NCI-H2107 (cell line): ENCODE measurements around the gene PHF11.

Experiments
- DNase-seq: peaks from one replicate; lab custom pipeline; 2025; lab: John Stamatoyannopoulos, UW

PHF11 gene

GRCh38 chr13:49498206-49498605 lies 2.5 kb downstream of the PHF11 start:
- no peak for DNase-seq

GRCh38 chr13:49499889-49500660 lies 4.3 kb downstream of the PHF11 start:
- no peak for DNase-seq

DNA sequence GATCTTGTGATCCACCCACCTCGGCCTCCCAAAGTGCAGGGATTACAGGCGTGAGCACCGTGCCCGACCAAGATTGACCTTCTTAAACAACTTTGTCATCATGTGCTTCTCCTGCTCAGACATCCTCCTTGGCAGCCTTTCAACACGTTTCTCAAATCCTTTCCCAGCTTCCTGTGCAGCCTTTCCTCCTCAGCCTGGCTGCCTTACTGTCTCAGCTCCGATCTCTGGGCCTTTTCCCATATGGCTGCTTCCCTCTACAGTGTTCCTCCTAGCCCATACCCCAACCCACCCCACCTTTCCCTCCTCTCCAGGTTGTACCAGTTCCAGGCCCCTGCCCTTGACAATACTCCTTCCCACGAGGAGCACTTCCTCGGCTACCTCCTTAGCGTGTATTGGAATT lies 7.2 kb downstream of the PHF11 start:
- no peak for DNase-seq

GRCh38 chr13:49503951-49504350 lies 8.2 kb downstream of the PHF11 start:
- no peak for DNase-seq

DNA sequence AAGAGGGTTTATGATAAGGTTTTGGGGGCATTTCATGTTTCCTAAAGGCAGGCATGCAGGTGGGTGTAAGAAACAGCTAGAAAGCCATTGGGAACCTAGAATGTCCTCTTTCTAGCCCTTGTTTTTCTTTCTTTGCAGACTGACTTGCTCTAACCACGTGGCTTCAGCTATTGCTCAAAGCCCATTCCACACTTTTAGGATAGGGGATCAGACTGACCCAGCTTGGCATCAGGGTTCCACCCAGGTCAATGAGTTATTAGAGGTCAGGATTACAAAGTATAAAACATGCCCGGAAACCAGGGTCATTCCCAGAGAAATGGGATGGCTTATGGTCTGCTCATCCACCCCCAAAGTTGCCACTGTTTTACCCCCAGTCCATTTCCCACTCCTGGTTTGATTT lies 16.8 kb downstream of the PHF11 start:
- no peak for DNase-seq

GRCh38 chr13:49516467-49516866 lies 20.7 kb downstream of the PHF11 start:
- DNase-seq = no peak

DNA sequence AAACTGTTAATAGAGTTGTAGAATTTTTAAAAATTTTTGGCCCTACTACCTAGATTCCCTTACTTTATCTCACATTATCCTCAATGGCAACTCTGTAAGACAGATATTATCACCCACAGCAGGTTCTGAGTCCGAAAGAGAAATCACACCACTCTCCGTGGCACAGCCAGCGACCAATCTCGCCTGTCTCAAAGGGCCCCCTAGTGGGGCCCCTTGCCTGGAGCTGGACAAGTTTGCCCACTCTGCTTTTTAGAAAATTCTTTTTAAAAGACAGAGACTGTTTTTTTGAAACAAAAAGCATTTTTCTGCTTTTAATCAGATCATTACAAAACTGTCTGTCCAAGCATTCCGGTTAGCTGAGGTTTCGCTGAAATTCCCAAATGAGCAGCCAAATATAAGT lies 21.7 kb downstream of the PHF11 start:
- DNase-seq = no peak

GRCh38 chr13:49521224-49521623 lies 25.5 kb downstream of the PHF11 start:
- no peak for DNase-seq

DNA sequence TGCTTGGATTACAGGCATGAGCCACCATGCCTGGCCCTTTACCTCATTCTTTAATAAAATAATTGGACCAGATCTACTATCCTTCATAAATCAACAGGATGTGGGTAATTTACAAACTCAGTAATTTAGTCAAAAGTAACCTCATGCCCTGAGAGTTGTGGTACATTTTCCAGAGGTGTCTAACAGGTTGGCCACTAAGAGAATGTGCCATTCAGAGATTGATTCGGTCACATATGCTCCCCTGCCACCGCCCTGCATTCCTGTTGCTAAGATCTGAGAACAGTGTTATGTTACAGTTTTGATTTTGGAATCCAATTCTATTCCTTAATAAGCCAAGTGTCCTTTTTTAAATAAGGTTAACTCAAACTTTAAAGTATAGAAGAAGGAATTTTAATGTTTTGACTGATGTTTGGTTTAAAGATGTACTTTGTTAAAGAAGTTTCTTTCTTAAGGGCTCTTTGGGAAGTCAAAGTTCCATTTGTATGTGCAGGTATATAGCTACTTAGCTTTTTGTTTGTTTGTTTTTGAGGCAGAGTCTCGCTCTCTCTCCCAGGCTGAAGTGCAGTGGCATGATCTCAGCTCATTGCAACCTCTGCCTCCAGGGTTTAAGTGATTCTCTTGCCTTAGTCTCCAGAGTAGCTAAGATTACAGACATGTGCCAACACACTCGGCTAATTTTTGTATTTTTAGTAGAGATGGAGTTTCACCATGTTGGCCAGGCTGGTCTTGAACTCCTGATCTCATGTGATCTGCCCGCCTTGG lies 29.2 kb downstream of the PHF11 start:
- no peak for DNase-seq

DNA sequence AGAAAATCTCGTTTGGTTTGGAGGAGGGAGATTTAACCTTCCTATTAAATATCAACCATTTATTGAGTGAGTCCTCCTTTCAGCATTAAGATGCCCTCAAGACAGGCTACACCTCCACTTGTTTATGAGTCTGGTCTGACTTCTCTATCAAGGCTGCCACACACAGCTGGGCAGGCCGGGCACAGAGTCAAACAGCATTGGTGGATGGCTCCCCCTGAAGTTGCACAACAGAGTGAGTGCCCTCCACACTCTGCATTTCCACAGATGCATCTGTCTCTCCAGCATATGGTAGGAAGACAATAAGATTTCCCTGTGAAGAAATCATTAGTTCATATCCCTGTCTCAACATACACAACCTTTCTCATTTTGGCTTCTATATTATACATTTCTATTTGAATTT lies 31.4 kb downstream of the PHF11 start:
- no peak for DNase-seq

DNA sequence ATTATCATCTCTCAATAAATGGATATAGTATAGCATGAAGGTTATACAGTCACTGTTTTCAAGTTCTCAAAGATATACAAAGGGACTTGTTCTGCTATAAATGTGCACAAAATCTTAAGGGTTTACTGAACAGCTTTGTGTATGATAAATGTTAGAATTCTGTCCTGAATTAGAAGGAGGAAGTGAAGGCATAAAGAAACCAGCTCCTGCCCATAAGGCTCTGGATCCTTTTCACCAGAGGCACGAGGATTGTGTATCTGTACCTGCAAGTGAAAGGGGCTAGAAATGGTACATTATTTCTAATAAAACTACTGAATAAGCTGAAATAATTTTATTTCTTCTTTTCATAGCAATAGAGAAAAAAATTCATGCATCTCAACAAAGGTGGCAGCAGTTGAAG lies 32.4 kb downstream of the PHF11 start:
- DNase-seq = no peak

GRCh38 chr13:49530457-49530856 lies 34.7 kb downstream of the PHF11 start:
- DNase-seq = no peak

- no peak for DNase-seq
Observed at GRCh38 chr13:49532593-49532992, 36.8 kb downstream of the PHF11 start.

GRCh38 chr13:49533011-49533410 lies 37.3 kb downstream of the PHF11 start:
- no peak for DNase-seq

DNA sequence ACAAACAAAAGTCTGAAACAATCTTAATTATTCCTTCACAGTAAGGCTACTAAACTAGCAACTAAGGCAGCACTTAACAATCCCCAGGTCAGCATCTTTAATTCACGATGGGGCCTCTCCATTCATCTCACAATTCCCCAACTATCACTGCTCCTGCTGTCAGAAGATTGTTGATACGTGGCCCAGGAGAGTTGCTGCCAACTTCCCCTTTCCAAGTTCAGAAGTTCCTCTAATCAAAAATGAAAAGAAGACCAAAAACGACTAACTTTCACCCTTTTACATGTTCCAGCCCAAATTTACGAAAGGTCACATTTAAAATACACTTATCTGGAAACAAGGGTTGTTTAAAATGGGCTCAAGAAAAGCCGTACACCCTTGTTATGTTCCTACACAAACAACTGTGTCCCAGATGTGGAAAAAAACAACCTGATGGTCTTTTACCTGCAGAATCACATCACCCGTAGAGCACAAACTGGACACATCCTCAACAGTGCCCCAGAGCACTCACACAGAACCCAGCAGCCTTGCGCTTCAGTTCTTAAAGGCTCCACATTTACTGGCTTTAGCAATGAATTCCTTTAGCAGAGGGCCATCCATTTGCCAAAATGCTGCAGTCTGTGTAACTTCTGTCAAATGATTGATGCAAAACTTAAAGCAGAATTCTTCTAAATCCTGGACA lies 38.0 kb downstream of the PHF11 start:
- no peak for DNase-seq

DNA sequence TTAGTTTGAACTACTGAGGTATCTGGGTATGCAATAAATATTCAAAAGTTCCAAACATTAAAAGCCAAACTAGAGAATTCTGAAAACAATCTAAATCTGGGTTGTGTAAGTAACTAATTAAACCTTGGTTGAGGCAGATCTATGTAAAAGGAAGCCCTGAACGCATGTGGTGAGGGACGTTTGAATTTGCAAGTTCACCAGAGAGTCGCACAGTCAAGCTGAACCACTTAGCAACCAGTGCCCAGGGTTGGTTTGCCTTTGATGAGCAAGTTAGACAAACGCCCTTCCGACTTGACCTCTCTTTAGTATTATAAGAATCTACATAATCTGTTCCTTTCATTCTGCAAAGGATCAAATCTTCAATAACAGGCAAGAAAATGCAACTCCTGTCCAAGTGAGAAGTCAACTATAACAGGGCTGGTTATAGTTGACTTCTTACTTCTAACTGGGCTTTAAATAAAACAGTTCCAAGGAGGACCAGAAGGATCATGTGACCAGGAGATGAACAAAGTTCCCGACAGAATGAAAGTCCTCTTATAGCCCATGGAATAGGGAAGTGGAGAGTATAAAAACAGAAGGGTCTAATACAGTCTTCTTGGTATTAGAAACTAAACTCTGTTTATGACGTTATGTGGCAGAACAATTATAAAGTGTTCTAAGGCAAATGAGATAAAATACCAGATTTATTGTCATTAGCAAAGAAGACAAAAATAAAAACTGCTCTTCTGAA lies 40.6 kb downstream of the PHF11 start:
- DNase-seq = no peak

GRCh38 chr13:49538404-49538803 lies 42.7 kb downstream of the PHF11 start:
- DNase-seq = no peak

GRCh38 chr13:49539313-49539712 lies 43.6 kb downstream of the PHF11 start:
- no peak for DNase-seq

GRCh38 chr13:49539746-49540145 lies 44.0 kb downstream of the PHF11 start:
- DNase-seq = no peak

- no peak for DNase-seq
Observed at GRCh38 chr13:49540552-49540951, 44.8 kb downstream of the PHF11 start.

GRCh38 chr13:49543656-49544055 lies 47.9 kb downstream of the PHF11 start:
- DNase-seq = no peak

DNA sequence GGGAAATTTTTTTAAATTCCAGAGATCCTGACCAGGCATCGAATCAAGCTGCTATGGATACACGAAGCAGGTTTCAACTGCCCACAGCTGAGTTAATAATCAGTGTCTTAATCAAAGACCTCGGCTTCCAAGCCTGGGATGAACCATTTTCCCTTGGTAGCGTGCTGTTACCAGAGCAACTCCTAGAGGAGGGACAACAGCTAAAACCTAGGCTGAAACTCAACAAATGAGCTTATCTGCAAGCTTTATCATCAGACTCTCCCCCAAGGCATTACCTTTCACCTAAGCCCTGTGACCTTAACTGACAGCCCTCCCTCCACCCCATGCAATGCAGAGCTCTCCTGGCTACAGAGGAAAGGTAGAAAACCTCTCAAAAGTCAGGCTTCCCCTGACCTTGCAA lies 49.9 kb downstream of the PHF11 start:
- no peak for DNase-seq
